Endothelial cell of umbilical vein (primary cell): ENCODE data around the gene COQ8A. TPM values are rescaled to one million over a fixed set of nuclear protein-coding genes. Genes with fewer than 3 reads are reported as not detected.

Experiments
- BruUV-seq: library from RNA; stranded (reverse); fragments of 400-500 nt; replicated peaks from 2 replicates; lab custom pipeline; 2021; lab: Mats Ljungman, UMichigan
- CTCF ChIA-PET: fragments of 300-600, 350-600 bp; sonication (Branson Sonifier 250); formaldehyde crosslinking; loops from one replicate; lab custom pipeline; 2021; ENCODE audit warnings: antibody characterized with exemption, inconsistent platforms; lab: Charles Lee
- POLR2A ChIA-PET: fragments of 300-600, 350-600 bp; sonication (Branson Sonifier 250); formaldehyde crosslinking; loops from one replicate; lab custom pipeline; 2021; ENCODE audit warnings: antibody characterized with exemption, inconsistent platforms; lab: Charles Lee
- DNase-seq: peaks from one replicate; pipeline ENCODE4 v3.0.0-alpha.2; 2011; ENCODE audit warnings: low read depth, low spot score
- FAIRE-seq: peaks from 2 replicates; lab custom pipeline; 2011; peaks lifted over from hg19 to GRCh38; lab: Jason Lieb, UNC
- H2AFZ ChIP-seq: 2 replicates; pipeline ENCODE4 v1.6.0; 2012; ENCODE audit warnings: low read depth, low read length, control low read depth, inconsistent platforms
- H3K27ac ChIP-seq: 2 replicates; pipeline ENCODE4 v1.5.1; 2011; ENCODE audit warnings: low read depth, mild to moderate bottlenecking, control low read depth, low read length, moderate library complexity; ENCODE audit not compliant: insufficient read depth
- H3K27me3 ChIP-seq, 2 experiments: 2 replicates each; pipeline versions ENCODE4 v1.6.0 to v1.6.1; 2011; ENCODE audit warnings: low read length in 2 of 2, mixed read lengths in 1 of 2; ENCODE audit not compliant: control insufficient read depth in 2 of 2, insufficient read depth in 2 of 2
- H3K36me3 ChIP-seq, 2 experiments: 2 replicates in 1 of 2; 3 replicates in 1 of 2; pipeline ENCODE4 v1.5.1; 2011; ENCODE audit warnings: low read length in 2 of 2, mild to moderate bottlenecking in 1 of 2, moderate library complexity in 1 of 2; ENCODE audit not compliant: control insufficient read depth in 2 of 2, insufficient read depth in 2 of 2; ENCODE audit errors: extremely low read depth in 1 of 2
- H3K4me1 ChIP-seq: 3 replicates; pipeline ENCODE4 v1.5.1; 2011; ENCODE audit warnings: mild to moderate bottlenecking, low read length; ENCODE audit not compliant: control insufficient read depth, insufficient read depth; ENCODE audit errors: extremely low read depth
- H3K4me2 ChIP-seq: 2 replicates; pipeline ENCODE4 v1.6.1; 2011; ENCODE audit warnings: low read length, control low read depth, mixed read lengths; ENCODE audit not compliant: insufficient read depth
- H3K4me3 ChIP-seq, 3 experiments: fragments of 200-600 bp in 1 of 3; sonication (generic), shearing (Covaris generic) in 1 of 3; replicated peaks in 1 of 3; 2 replicates each; pipeline ENCODE4 v1.5.1; 2011 to 2016; ENCODE audit warnings: control low read depth in 3 of 3, low read length in 3 of 3, mild to moderate bottlenecking in 2 of 3, inconsistent platforms in 1 of 3, low read depth in 1 of 3, moderate library complexity in 1 of 3; ENCODE audit not compliant: insufficient read depth in 1 of 3
- H3K79me2 ChIP-seq: 2 replicates; pipeline ENCODE4 v1.6.0; 2012; ENCODE audit warnings: low read length, inconsistent platforms; ENCODE audit not compliant: control insufficient read depth, insufficient read depth
- H3K9ac ChIP-seq: replicated peaks from 2 replicates; pipeline ENCODE3; 2011; ENCODE audit warnings: low read length, control low read depth; ENCODE audit not compliant: insufficient read depth; ENCODE audit errors: extremely low read depth
- H3K9me1 ChIP-seq: replicated peaks from 3 replicates; pipeline ENCODE4 v1.6.0; 2011; ENCODE audit warnings: mild to moderate bottlenecking, low read length; ENCODE audit not compliant: control insufficient read depth, insufficient read depth; ENCODE audit errors: extremely low read depth
- H3K9me3 ChIP-seq: replicated peaks from 2 replicates; pipeline ENCODE4 v1.5.1; 2012; ENCODE audit warnings: low read length, inconsistent platforms; ENCODE audit not compliant: control insufficient read depth, insufficient read depth
- H4K20me1 ChIP-seq: replicated peaks from 2 replicates; pipeline ENCODE3; 2011; ENCODE audit warnings: mild to moderate bottlenecking, low read length; ENCODE audit not compliant: control insufficient read depth, insufficient read depth; ENCODE audit errors: extremely low read depth
- EZH2 ChIP-seq: IDR thresholded peaks from 2 replicates; pipeline ENCODE4 v1.6.1; 2012; ENCODE audit warnings: borderline replicate concordance, low read depth, mild to moderate bottlenecking, moderate library complexity, low read length, inconsistent platforms; ENCODE audit not compliant: severe bottlenecking
- FOS ChIP-seq: IDR thresholded peaks from 2 replicates; pipeline ENCODE4 v1.6.1; 2011; ENCODE audit warnings: mild to moderate bottlenecking, low read length, moderate library complexity, borderline replicate concordance; ENCODE audit not compliant: insufficient read depth
- GATA2 ChIP-seq: IDR thresholded peaks from 2 replicates; pipeline ENCODE4 v1.7.0; 2011; ENCODE audit warnings: low read depth, mild to moderate bottlenecking, moderate library complexity, mixed read lengths, low read length; ENCODE audit not compliant: insufficient read length, insufficient read depth
- JUN ChIP-seq: IDR thresholded peaks from 2 replicates; pipeline ENCODE4 v1.6.1; 2011; ENCODE audit warnings: borderline replicate concordance, low read depth; ENCODE audit not compliant: insufficient read length, insufficient read depth
- MAX ChIP-seq: IDR thresholded peaks from 2 replicates; pipeline ENCODE4 v1.6.1; 2011; ENCODE audit not compliant: insufficient read depth, insufficient read length
- MYC ChIP-seq: IDR thresholded peaks from one replicate; pipeline ENCODE4 v1.6.1; 2011; ENCODE audit warnings: mild to moderate bottlenecking, low read depth, low read length
- POLR2A ChIP-seq: IDR thresholded peaks from 2 replicates; pipeline ENCODE4 v1.6.1; 2012; ENCODE audit warnings: low read depth, mild to moderate bottlenecking, control low read depth, low read length
- POLR2AphosphoS5 ChIP-seq: IDR thresholded peaks from 2 replicates; pipeline ENCODE4 v1.6.1; 2012; ENCODE audit warnings: low read depth, mild to moderate bottlenecking, control low read depth, low read length, moderate library complexity; ENCODE audit not compliant: insufficient read depth
- dilution Hi-C: fragments of 300-500 bp; cut with MboI; formaldehyde crosslinking; loops from one replicate; pipeline ENCODE4 v1.15.0; 2019; ENCODE audit warnings: low sequenced_read_pairs; ENCODE audit not compliant: extremely low pct_ligation_motif_present
- intact Hi-C: fragments of 100-400 bp; cut with micrococcal nuclease; formaldehyde crosslinking; loops from one replicate; pipeline ENCODE4 v1.10.0; 2022
- polyA plus RNA-seq, 4 experiments: library from polyadenylated mRNA; depleted of rRNA in 3 of 4; stranded (reverse) in 3 of 4; unstranded in 1 of 4; fragments of >200 nt; gene quantifications; 2 replicates each; pipeline versions ENCODE4 v1.2.1 to v1.2.3, GENCODE V29; 2011 to 2012; ENCODE audit warnings: missing spikeins in 1 of 4
- total RNA-seq: library from RNA; stranded (reverse); gene quantifications from 2 replicates; pipeline ENCODE4 v1.2.3, GENCODE V29; 2021
- TF ChIP-seq, protein P1 (sequence below), 2 donors: IDR thresholded peaks; 1 replicate in 1 of 2; 2 replicates in 1 of 2; pipeline ENCODE4 v1.5.1; 2011; ENCODE audit warnings: low read length in 2 of 2, mild to moderate bottlenecking in 2 of 2, moderate library complexity in 2 of 2, control low read depth in 1 of 2, inconsistent platforms in 1 of 2, low read depth in 1 of 2; ENCODE audit not compliant: insufficient read depth in 1 of 2; ENCODE audit errors: extremely low read depth in 1 of 2

COQ8A gene
- total and polyA plus RNA-seq, 2 donors (not counting 3 experiments of a cell fraction or from before 2014, with no cell fraction given), result 6.8 to 9.4 TPM

GRCh38 chr1:226940806-226941067, 643 bp downstream of the COQ8A start:
- H3K9me3 ChIP-seq, result no peaks in the 10 kb centered on the region
- no peaks in the 10 kb centered on the region for H4K20me1 ChIP-seq
- peaks cover 7% of the 10 kb centered on the region for H3K4me1 ChIP-seq
- H3K36me3 ChIP-seq, result no peaks in the 10 kb centered on the region
- no peaks in the 10 kb centered on the region for H3K27me3 ChIP-seq
- intact Hi-C loops (loop anchor here (1.0 to 10.0 kb wide), 2 partner anchors 70 to 206 kb away; partner anchors contain the start of genes ITPKB and PSEN2), dilution Hi-C loops (no loop called here)
- peak overlapping the region; percentile 80 for H2AFZ ChIP-seq
- no peak overlapping the region for H3K9ac ChIP-seq
- POLR2A ChIA-PET, result interaction anchor here (1.2 kb wide), 1 partner anchor 113 kb away, joined by 3 read pairs; no protein-coding TSS in a partner anchor
- BruUV-seq, result no TSS peak
- no peak for DNase-seq
- TF ChIP-seq JUN (no peak), MAX (no peak), GATA2 (no peak), POLR2AphosphoS5 (no peak), MYC (no peak), FOS (no peak), POLR2A (no peak), EZH2 (no peak)
- TF ChIP-seq, protein P1, sequence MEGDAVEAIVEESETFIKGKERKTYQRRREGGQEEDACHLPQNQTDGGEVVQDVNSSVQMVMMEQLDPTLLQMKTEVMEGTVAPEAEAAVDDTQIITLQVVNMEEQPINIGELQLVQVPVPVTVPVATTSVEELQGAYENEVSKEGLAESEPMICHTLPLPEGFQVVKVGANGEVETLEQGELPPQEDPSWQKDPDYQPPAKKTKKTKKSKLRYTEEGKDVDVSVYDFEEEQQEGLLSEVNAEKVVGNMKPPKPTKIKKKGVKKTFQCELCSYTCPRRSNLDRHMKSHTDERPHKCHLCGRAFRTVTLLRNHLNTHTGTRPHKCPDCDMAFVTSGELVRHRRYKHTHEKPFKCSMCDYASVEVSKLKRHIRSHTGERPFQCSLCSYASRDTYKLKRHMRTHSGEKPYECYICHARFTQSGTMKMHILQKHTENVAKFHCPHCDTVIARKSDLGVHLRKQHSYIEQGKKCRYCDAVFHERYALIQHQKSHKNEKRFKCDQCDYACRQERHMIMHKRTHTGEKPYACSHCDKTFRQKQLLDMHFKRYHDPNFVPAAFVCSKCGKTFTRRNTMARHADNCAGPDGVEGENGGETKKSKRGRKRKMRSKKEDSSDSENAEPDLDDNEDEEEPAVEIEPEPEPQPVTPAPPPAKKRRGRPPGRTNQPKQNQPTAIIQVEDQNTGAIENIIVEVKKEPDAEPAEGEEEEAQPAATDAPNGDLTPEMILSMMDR (IDR thresholded peaks at IDR 0.05; ENCODE audit: extremely low read depth in 1 of 2, insufficient read depth in 1 of 2, low read depth in 1 of 2, low read length in 2 of 2), result no peak
- no peaks in the 10 kb centered on the region for H3K79me2 ChIP-seq
- no peaks in the 10 kb centered on the region for H3K9me1 ChIP-seq
- CTCF ChIA-PET, result interaction anchor here (0.7 to 2.3 kb wide), 3 partner anchors 9 to 290 kb away, joined by 3 to 10 read pairs (median 4); no protein-coding TSS in a partner anchor
- FAIRE-seq, result no peak
- H3K4me3 ChIP-seq, result peak overlapping the region in 2 of 3 experiments; percentile 17 to 54
- H3K27ac ChIP-seq, result no peak overlapping the region
- H3K4me2 ChIP-seq, result peak overlapping the region; percentile 41
